Left forelimb (tissue), 1 donor: ENCODE measurements around the gene GAL3ST2.
A peak's percentile ranks its signal among the peaks of the same experiment; 100 is the strongest.
"Not testable (repeated sequence)": the region's sequence is repeated elsewhere in the genome, so short reads cannot be mapped to it uniquely, and the experiment has no call there.

Experiments
- DNase-seq: peaks from one replicate; pipeline ENCODE4 v3.0.0-alpha.2; 2018; ENCODE audit warnings: low spot score

GAL3ST2 gene

GRCh38 chr2:241809383-241810306, 33.0 kb downstream of the GAL3ST2 start:
- DNase-seq: no peak

GRCh38 chr2:241810307-241811200, 33.9 kb downstream of the GAL3ST2 start:
- no peak for DNase-seq

- peak; percentile 59 for DNase-seq
These were observed 34.8 kb downstream of the GAL3ST2 start for GRCh38 chr2:241811201-241811951.

- no peak for DNase-seq
These were observed 35.5 kb downstream of the GAL3ST2 start for GRCh38 chr2:241811952-241812729.

GRCh38 chr2:241812730-241813643, 36.4 kb downstream of the GAL3ST2 start:
- DNase-seq: peak; percentile 65

- DNase-seq: no peak
These were observed 37.2 kb downstream of the GAL3ST2 start for GRCh38 chr2:241813644-241814392.

- no peak for DNase-seq
These were observed 37.7 kb downstream of the GAL3ST2 start for GRCh38 chr2:241814393-241814642.

- DNase-seq: no peak
These were observed 38.2 kb downstream of the GAL3ST2 start for GRCh38 chr2:241814643-241815476.

GRCh38 chr2:241815477-241816430, 39.1 kb downstream of the GAL3ST2 start:
- no peak for DNase-seq

- DNase-seq: no peak
These were observed 40.0 kb downstream of the GAL3ST2 start for GRCh38 chr2:241816431-241817121.

GRCh38 chr2:241817126-241817820, 40.7 kb downstream of the GAL3ST2 start:
- DNase-seq: peak; percentile 63

- not testable (repeated sequence) for DNase-seq
These were observed 41.2 kb downstream of the GAL3ST2 start for GRCh38 chr2:241817821-241818215.

- DNase-seq: peak; percentile 15
These were observed 41.8 kb downstream of the GAL3ST2 start for GRCh38 chr2:241818229-241818942.

- peak; percentile 25 for DNase-seq
These were observed 42.3 kb downstream of the GAL3ST2 start for GRCh38 chr2:241818943-241819270.

GRCh38 chr2:241819947-241820624, 43.5 kb downstream of the GAL3ST2 start:
- not testable (repeated sequence) for DNase-seq
